HEK293 (cell line): ENCODE data around the gene SLC48A1.

Source experiments
- CTCF ChIA-PET: fragments of 350-600 bp; formaldehyde crosslinking; extraction: SDS; loops from one replicate; lab custom pipeline; 2021; ENCODE audit warnings: antibody characterized with exemption; lab: Yijun Ruan, JAX
- POLR2A ChIA-PET: fragments of 300-600 bp; formaldehyde crosslinking; extraction: SDS; loops from one replicate; lab custom pipeline; 2020; ENCODE audit warnings: antibody characterized with exemption, inconsistent platforms; lab: Yijun Ruan, JAX
- H3K27ac ChIP-seq: fragments of 200-500 bp; sonication (Bioruptor generic); 2 replicates; pipeline ENCODE4 v1.5.1; 2014; ENCODE audit warnings: low read depth, low read length, control low read depth, inconsistent platforms; ENCODE audit errors: extremely low read depth
- H3K36me3 ChIP-seq, 2 experiments: fragments of 200-500 bp in 1 of 2; sonication (Bioruptor generic) in 1 of 2; 1 replicate in 1 of 2; 2 replicates in 1 of 2; pipeline ENCODE4 v1.5.1; 2014 to 2017; ENCODE audit warnings: inconsistent platforms in 2 of 2, low read length in 2 of 2; ENCODE audit not compliant: control insufficient read depth in 2 of 2, insufficient read depth in 1 of 2
- H3K4me1 ChIP-seq: fragments of 200-500 bp; sonication (Bioruptor generic); 2 replicates; pipeline ENCODE4 v1.5.1; 2014; ENCODE audit warnings: mild to moderate bottlenecking, low read length, inconsistent platforms; ENCODE audit not compliant: control insufficient read depth, insufficient read depth
- H3K4me3 ChIP-seq: 2 replicates; pipeline ENCODE4 v1.5.1; 2011; ENCODE audit warnings: low read depth, mild to moderate bottlenecking, control low read depth, low read length, moderate library complexity
- H3K9me3 ChIP-seq: fragments of 200-500 bp; sonication (Bioruptor generic); 2 replicates; pipeline ENCODE4 v1.5.1; 2014; ENCODE audit warnings: low read depth, low read length, inconsistent platforms; ENCODE audit not compliant: control insufficient read depth, insufficient read depth
- FEZF1 ChIP-seq: fragments of 450-650 bp; formaldehyde crosslinking; IDR thresholded peaks from 2 replicates; pipeline ENCODE4 v1.5.1; 2016; ENCODE audit warnings: missing biosample characterization, missing genetic modification characterization
- KLF9 ChIP-seq: fragments of 450-650 bp; formaldehyde crosslinking; IDR thresholded peaks from 2 replicates; pipeline ENCODE4 v1.5.1; 2016; ENCODE audit warnings: missing biosample characterization, missing genetic modification characterization, low read depth
- MZF1 ChIP-seq: fragments of 450-650 bp; formaldehyde crosslinking; IDR thresholded peaks from 2 replicates; pipeline ENCODE4 v1.5.1; 2017; ENCODE audit warnings: missing biosample characterization, missing genetic modification characterization, borderline replicate concordance
- SP3 ChIP-seq: fragments of 450-650 bp; formaldehyde crosslinking; IDR thresholded peaks from 2 replicates; pipeline ENCODE4 v1.5.1; 2016; ENCODE audit warnings: missing biosample characterization, missing genetic modification characterization
- ZBTB20 ChIP-seq: fragments of 450-650 bp; formaldehyde crosslinking; IDR thresholded peaks from 2 replicates; pipeline ENCODE4 v1.5.1; 2016; ENCODE audit warnings: missing biosample characterization, missing genetic modification characterization
- ZFHX2 ChIP-seq: fragments of 450-650 bp; formaldehyde crosslinking; conservative IDR thresholded peaks from 2 replicates; pipeline ENCODE4 v1.5.1; 2016; ENCODE audit warnings: missing biosample characterization, missing genetic modification characterization
- ZNF114 ChIP-seq: fragments of 450-650 bp; formaldehyde crosslinking; IDR thresholded peaks from 2 replicates; pipeline ENCODE4 v1.5.0; 2017; ENCODE audit warnings: missing biosample characterization, missing genetic modification characterization
- ZNF19 ChIP-seq: fragments of 450-650 bp; formaldehyde crosslinking; IDR thresholded peaks from 2 replicates; pipeline ENCODE4; 2016; ENCODE audit warnings: missing biosample characterization, missing genetic modification characterization, low read depth
- ZNF26 ChIP-seq: fragments of 450-650 bp; formaldehyde crosslinking; IDR thresholded peaks from 2 replicates; pipeline ENCODE4 v1.5.1; 2016; ENCODE audit warnings: missing biosample characterization, missing genetic modification characterization
- ZNF335 ChIP-seq: fragments of 450-650 bp; formaldehyde crosslinking; conservative IDR thresholded peaks from 2 replicates; pipeline ENCODE4 v1.5.1; 2016; ENCODE audit warnings: missing biosample characterization, missing genetic modification characterization
- ZNF362 ChIP-seq: fragments of 450-650 bp; formaldehyde crosslinking; IDR thresholded peaks from 2 replicates; pipeline ENCODE4 v1.5.1; 2016; ENCODE audit warnings: missing biosample characterization, missing genetic modification characterization
- ZNF366 ChIP-seq: fragments of 450-650 bp; formaldehyde crosslinking; conservative IDR thresholded peaks from 2 replicates; pipeline ENCODE4 v1.5.1; 2016; ENCODE audit warnings: missing biosample characterization, missing genetic modification characterization
- ZNF398 ChIP-seq: fragments of 450-650 bp; formaldehyde crosslinking; IDR thresholded peaks from 2 replicates; pipeline ENCODE4 v1.5.1; 2017; ENCODE audit warnings: missing biosample characterization, missing genetic modification characterization
- ZNF48 ChIP-seq: fragments of 450-650 bp; formaldehyde crosslinking; IDR thresholded peaks from 2 replicates; pipeline ENCODE4 v1.5.1; 2016; ENCODE audit warnings: missing biosample characterization, missing genetic modification characterization
- ZNF501 ChIP-seq: fragments of 450-650 bp; formaldehyde crosslinking; IDR thresholded peaks from 2 replicates; pipeline ENCODE4 v1.5.1; 2016; ENCODE audit warnings: missing biosample characterization, missing genetic modification characterization
- ZNF529 ChIP-seq: fragments of 450-650 bp; formaldehyde crosslinking; IDR thresholded peaks from 2 replicates; pipeline ENCODE4 v1.5.1; 2017; ENCODE audit warnings: missing genetic modification characterization, missing biosample characterization; ENCODE audit not compliant: insufficient replicate concordance
- ZNF571 ChIP-seq: fragments of 450-650 bp; formaldehyde crosslinking; IDR thresholded peaks from 2 replicates; pipeline ENCODE4 v1.5.0; 2017; ENCODE audit warnings: missing biosample characterization, missing genetic modification characterization
- ZNF610 ChIP-seq: fragments of 450-650 bp; formaldehyde crosslinking; IDR thresholded peaks from 2 replicates; pipeline ENCODE4 v1.5.1; 2016; ENCODE audit warnings: missing biosample characterization, missing genetic modification characterization, borderline replicate concordance
- ZNF621 ChIP-seq: fragments of 450-650 bp; formaldehyde crosslinking; IDR thresholded peaks from 2 replicates; pipeline ENCODE4 v1.5.1; 2017; ENCODE audit warnings: missing biosample characterization, missing genetic modification characterization
- ZNF623 ChIP-seq: fragments of 450-650 bp; formaldehyde crosslinking; IDR thresholded peaks from 2 replicates; pipeline ENCODE4 v1.5.1; 2016; ENCODE audit warnings: missing biosample characterization, missing genetic modification characterization
- ZNF624 ChIP-seq: fragments of 450-650 bp; formaldehyde crosslinking; IDR thresholded peaks from 2 replicates; pipeline ENCODE4 v1.5.1; 2017; ENCODE audit warnings: missing biosample characterization, missing genetic modification characterization
- ZNF707 ChIP-seq: fragments of 450-650 bp; formaldehyde crosslinking; IDR thresholded peaks from 2 replicates; pipeline ENCODE4 v1.5.1; 2016; ENCODE audit warnings: missing biosample characterization, missing genetic modification characterization
- ZNF768 ChIP-seq: fragments of 450-650 bp; formaldehyde crosslinking; IDR thresholded peaks from 2 replicates; pipeline ENCODE4 v1.5.1; 2018; ENCODE audit warnings: missing biosample characterization, mild to moderate bottlenecking, missing genetic modification characterization
- ZNF776 ChIP-seq: fragments of 450-650 bp; formaldehyde crosslinking; IDR thresholded peaks from 2 replicates; pipeline ENCODE4 v1.5.0; 2017; ENCODE audit warnings: missing biosample characterization, missing genetic modification characterization, borderline replicate concordance
- TF ChIP-seq, protein P1 (sequence below): fragments of 450-650 bp; formaldehyde crosslinking; IDR thresholded peaks from 2 replicates; pipeline ENCODE4 v1.5.1; 2016; ENCODE audit warnings: missing biosample characterization, missing genetic modification characterization
- TF ChIP-seq, protein P2 (sequence below): fragments of 450-650 bp; formaldehyde crosslinking; IDR thresholded peaks from 2 replicates; pipeline ENCODE4 v1.5.1; 2016; ENCODE audit warnings: missing biosample characterization, missing genetic modification characterization

The SLC48A1 gene

DNA sequence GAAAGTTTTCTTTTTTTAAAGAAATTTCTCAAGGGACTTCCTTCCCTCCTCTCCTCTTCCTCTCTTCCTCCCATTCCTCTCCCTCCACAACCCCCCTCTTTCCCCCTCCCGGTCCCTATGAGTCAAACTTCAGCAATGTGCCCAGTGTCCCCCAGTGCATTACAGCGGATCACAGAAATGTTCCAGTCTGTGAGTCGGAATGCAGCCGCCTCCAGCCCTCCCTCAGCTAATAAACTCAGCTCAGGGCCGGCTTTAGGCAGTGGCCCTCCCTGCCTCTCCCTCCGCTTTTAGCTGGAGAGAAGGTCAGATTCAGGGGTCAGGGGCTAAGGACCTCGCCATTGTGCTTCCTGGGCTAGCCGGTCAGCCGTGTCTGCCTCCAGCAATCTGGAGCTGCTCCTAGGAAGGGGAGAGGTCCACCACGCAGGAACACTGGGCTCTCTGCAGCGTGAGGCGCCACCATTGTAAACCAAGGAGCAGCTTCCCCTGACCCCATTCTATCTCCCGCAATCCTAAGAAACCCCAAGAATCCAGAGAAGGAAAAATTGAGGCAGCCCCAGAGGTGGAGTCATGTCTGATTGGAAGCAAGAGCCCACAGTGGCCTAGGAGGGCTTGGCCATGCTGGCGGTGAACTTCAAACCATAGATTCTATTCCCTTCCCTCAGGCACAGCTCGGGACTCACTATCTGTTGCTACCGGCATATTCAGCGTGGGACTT lies 47.8 kb downstream of the SLC48A1 start:
- Histone ChIP-seq H3K4me3 (peak overlapping the region; percentile 67), H3K4me1 (peaks cover 3% of the 10 kb centered on the region; the same call in 1 of the 2 replicates)
- no peak for TF ChIP-seq ZNF571 (tag by site-specific recombination)
- no peak for TF ChIP-seq ZNF621 (tag by site-specific recombination)
- TF ChIP-seq ZNF624, result no peak
- no peak for TF ChIP-seq ZNF362
- no peak for TF ChIP-seq SP3 (tag by site-specific recombination)
- peak; percentile 34 for TF ChIP-seq ZNF335 (tag by site-specific recombination)
- peak; percentile 31; the same call in 1 of the 2 replicates for TF ChIP-seq ZBTB20 (tag by site-specific recombination)
- TF ChIP-seq ZNF366, result peak; percentile 82
- TF ChIP-seq MZF1 (tag by site-specific recombination), result no peak
- TF ChIP-seq ZNF19 (tag by site-specific recombination), result no peak
- no peak for TF ChIP-seq ZNF529 (tag by site-specific recombination)
- no peak for TF ChIP-seq ZNF26 (tag by site-specific recombination)
- TF ChIP-seq ZNF114, result no peak
- no peak for TF ChIP-seq ZNF610 (tag by site-specific recombination)
- peak; percentile 75 for TF ChIP-seq ZFHX2
- no peak for TF ChIP-seq ZNF768
- no peak for TF ChIP-seq ZNF776 (tag by site-specific recombination)
- TF ChIP-seq FEZF1 (tag by site-specific recombination), result no peak
- TF ChIP-seq, protein P1, sequence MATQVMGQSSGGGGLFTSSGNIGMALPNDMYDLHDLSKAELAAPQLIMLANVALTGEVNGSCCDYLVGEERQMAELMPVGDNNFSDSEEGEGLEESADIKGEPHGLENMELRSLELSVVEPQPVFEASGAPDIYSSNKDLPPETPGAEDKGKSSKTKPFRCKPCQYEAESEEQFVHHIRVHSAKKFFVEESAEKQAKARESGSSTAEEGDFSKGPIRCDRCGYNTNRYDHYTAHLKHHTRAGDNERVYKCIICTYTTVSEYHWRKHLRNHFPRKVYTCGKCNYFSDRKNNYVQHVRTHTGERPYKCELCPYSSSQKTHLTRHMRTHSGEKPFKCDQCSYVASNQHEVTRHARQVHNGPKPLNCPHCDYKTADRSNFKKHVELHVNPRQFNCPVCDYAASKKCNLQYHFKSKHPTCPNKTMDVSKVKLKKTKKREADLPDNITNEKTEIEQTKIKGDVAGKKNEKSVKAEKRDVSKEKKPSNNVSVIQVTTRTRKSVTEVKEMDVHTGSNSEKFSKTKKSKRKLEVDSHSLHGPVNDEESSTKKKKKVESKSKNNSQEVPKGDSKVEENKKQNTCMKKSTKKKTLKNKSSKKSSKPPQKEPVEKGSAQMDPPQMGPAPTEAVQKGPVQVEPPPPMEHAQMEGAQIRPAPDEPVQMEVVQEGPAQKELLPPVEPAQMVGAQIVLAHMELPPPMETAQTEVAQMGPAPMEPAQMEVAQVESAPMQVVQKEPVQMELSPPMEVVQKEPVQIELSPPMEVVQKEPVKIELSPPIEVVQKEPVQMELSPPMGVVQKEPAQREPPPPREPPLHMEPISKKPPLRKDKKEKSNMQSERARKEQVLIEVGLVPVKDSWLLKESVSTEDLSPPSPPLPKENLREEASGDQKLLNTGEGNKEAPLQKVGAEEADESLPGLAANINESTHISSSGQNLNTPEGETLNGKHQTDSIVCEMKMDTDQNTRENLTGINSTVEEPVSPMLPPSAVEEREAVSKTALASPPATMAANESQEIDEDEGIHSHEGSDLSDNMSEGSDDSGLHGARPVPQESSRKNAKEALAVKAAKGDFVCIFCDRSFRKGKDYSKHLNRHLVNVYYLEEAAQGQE, result no peak
- TF ChIP-seq ZNF48, result no peak
- TF ChIP-seq ZNF707 (tag by site-specific recombination), result no peak
- 0 out of 2 replicates have a peak, but pooled peaks have one; percentile 3 for TF ChIP-seq ZNF623
- 0 out of 2 replicates have a peak, but pooled peaks have one; percentile 12 for TF ChIP-seq KLF9 (tag by site-specific recombination)
- peak; percentile 99 for TF ChIP-seq ZNF398 (tag by site-specific recombination)
- 0 out of 2 replicates have a peak, but pooled peaks have one; percentile 5 for TF ChIP-seq ZNF501 (tag by site-specific recombination)
- TF ChIP-seq, protein P2, sequence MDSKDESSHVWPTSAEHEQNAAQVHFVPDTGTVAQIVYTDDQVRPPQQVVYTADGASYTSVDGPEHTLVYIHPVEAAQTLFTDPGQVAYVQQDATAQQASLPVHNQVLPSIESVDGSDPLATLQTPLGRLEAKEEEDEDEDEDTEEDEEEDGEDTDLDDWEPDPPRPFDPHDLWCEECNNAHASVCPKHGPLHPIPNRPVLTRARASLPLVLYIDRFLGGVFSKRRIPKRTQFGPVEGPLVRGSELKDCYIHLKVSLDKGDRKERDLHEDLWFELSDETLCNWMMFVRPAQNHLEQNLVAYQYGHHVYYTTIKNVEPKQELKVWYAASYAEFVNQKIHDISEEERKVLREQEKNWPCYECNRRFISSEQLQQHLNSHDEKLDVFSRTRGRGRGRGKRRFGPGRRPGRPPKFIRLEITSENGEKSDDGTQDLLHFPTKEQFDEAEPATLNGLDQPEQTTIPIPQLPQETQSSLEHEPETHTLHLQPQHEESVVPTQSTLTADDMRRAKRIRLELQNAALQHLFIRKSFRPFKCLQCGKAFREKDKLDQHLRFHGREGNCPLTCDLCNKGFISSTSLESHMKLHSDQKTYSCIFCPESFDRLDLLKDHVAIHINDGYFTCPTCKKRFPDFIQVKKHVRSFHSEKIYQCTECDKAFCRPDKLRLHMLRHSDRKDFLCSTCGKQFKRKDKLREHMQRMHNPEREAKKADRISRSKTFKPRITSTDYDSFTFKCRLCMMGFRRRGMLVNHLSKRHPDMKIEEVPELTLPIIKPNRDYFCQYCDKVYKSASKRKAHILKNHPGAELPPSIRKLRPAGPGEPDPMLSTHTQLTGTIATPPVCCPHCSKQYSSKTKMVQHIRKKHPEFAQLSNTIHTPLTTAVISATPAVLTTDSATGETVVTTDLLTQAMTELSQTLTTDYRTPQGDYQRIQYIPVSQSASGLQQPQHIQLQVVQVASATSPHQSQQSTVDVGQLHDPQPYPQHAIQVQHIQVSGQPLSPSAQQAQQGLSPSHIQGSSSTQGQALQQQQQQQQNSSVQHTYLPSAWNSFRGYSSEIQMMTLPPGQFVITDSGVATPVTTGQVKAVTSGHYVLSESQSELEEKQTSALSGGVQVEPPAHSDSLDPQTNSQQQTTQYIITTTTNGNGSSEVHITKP (tag by site-specific recombination), result peak; percentile 91

More for the DNA sequence above, 47.8 kb downstream of the SLC48A1 start:
- ChIA-PET CTCF (interaction anchor here (0.5 to 7.3 kb wide), 4 partner anchors 15 to 116 kb away, joined by 3 to 91 read pairs (median 10); no protein-coding TSS in a partner anchor), POLR2A (interaction anchor here (0.6 to 2.6 kb wide), 9 partner anchors 9 to 52 kb away, joined by 3 to 18 read pairs (median 4); no protein-coding TSS in a partner anchor)
- Histone ChIP-seq H3K36me3 (no peaks in the 10 kb centered on the region), H3K27ac (no peak overlapping the region), H3K9me3 (no peaks in the 10 kb centered on the region)
